Measurements from ENCODE around the gene LCP1.

Gene LCP1

DNA sequence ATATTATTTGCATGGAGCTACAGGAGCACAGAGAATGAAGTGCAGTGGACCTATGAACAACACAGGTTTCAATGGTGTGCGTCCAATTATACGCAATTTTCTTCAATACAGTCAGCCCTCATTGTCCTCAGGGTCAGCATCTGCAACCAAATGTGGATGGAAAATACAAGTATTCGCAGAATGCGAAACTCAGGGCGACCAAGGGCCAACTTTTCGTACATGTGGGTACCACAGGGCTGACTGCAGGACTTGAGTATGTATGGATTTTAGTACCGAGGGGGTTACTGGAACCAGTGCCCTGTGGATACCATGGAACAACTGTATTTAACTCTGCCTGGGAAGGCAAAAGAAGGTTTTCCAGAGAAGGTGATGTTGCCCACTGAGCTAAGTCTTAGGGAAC, 10.2 kb downstream of the LCP1 start:
- Histone ChIP-seq H3K27ac (ENCODE audit: low read depth, low read length) (no peak overlapping the region), H3K9ac (ENCODE audit: low read length in 5 of 5) (no peak overlapping the region), H3K4me1 (ENCODE audit: control insufficient read depth in 5 of 5, insufficient read depth in 5 of 5, low read length in 5 of 5) (peaks cover 0 to 66% (median 30%) of the 10 kb centered on the region in 5 donors), H3K4me3 (ENCODE audit: low read depth in 1 of 5, low read length in 5 of 5) (no peak overlapping the region), H3K9me3 (ENCODE audit: control insufficient read depth in 5 of 5, low read length in 5 of 5) (no peaks in the 10 kb centered on the region), H3K36me3 (ENCODE audit: control insufficient read depth in 5 of 5, insufficient read depth in 5 of 5, low read length in 5 of 5) (no peaks in the 10 kb centered on the region), H3K27me3 (ENCODE audit: control insufficient read depth in 5 of 5, insufficient read depth in 4 of 5, low read length in 5 of 5) (no peaks in the 10 kb centered on the region)

- Histone ChIP-seq H3K27ac (ENCODE audit: low read depth, low read length) (no peak overlapping the region), H3K4me3 (ENCODE audit: low read depth in 1 of 5, low read length in 5 of 5) (peak overlapping the region in 1 of 5 donors; percentile 12), H3K9me3 (ENCODE audit: control insufficient read depth in 5 of 5, low read length in 5 of 5) (no peaks in the 10 kb centered on the region), H3K9ac (ENCODE audit: low read length in 5 of 5) (no peak overlapping the region), H3K27me3 (ENCODE audit: control insufficient read depth in 5 of 5, insufficient read depth in 4 of 5, low read length in 5 of 5) (no peaks in the 10 kb centered on the region), H3K36me3 (ENCODE audit: control insufficient read depth in 5 of 5, insufficient read depth in 5 of 5, low read length in 5 of 5) (no peaks in the 10 kb centered on the region), H3K4me1 (ENCODE audit: control insufficient read depth in 5 of 5, insufficient read depth in 5 of 5, low read length in 5 of 5) (peaks cover 0 to 64% (median 30%) of the 10 kb centered on the region in 5 donors)
Observed at GRCh38 chr13:46171217-46171616, 10.8 kb downstream of the LCP1 start.

- Histone ChIP-seq H3K27ac (ENCODE audit: low read depth, low read length) (no peak overlapping the region), H3K4me1 (ENCODE audit: control insufficient read depth in 5 of 5, insufficient read depth in 5 of 5, low read length in 5 of 5) (peaks cover 0 to 62% (median 30%) of the 10 kb centered on the region in 5 donors), H3K9ac (ENCODE audit: low read length in 5 of 5) (no peak overlapping the region), H3K9me3 (ENCODE audit: control insufficient read depth in 5 of 5, low read length in 5 of 5) (no peaks in the 10 kb centered on the region), H3K27me3 (ENCODE audit: control insufficient read depth in 5 of 5, insufficient read depth in 4 of 5, low read length in 5 of 5) (no peaks in the 10 kb centered on the region), H3K4me3 (ENCODE audit: low read depth in 1 of 5, low read length in 5 of 5) (no peak overlapping the region), H3K36me3 (ENCODE audit: control insufficient read depth in 5 of 5, insufficient read depth in 5 of 5, low read length in 5 of 5) (no peaks in the 10 kb centered on the region)
Observed at GRCh38 chr13:46170687-46171086, 11.3 kb downstream of the LCP1 start.

GRCh38 chr13:46170268-46170667, 11.7 kb downstream of the LCP1 start:
- H3K27ac ChIP-seq (ENCODE audit: low read depth, low read length), result no peak overlapping the region
- H3K27me3 ChIP-seq (ENCODE audit: control insufficient read depth in 5 of 5, insufficient read depth in 4 of 5, low read length in 5 of 5), result no peaks in the 10 kb centered on the region
- H3K9me3 ChIP-seq (ENCODE audit: control insufficient read depth in 5 of 5, low read length in 5 of 5), result no peaks in the 10 kb centered on the region
- no peak overlapping the region for H3K4me3 ChIP-seq (ENCODE audit: low read depth in 1 of 5, low read length in 5 of 5)
- no peak overlapping the region for H3K9ac ChIP-seq (ENCODE audit: low read length in 5 of 5)
- no peaks in the 10 kb centered on the region for H3K36me3 ChIP-seq (ENCODE audit: control insufficient read depth in 5 of 5, insufficient read depth in 5 of 5, low read length in 5 of 5)
- peaks cover 0 to 61% (median 30%) of the 10 kb centered on the region in 5 donors for H3K4me1 ChIP-seq (ENCODE audit: control insufficient read depth in 5 of 5, insufficient read depth in 5 of 5, low read length in 5 of 5)

- H3K9ac ChIP-seq (ENCODE audit: low read length in 5 of 5), result no peak overlapping the region
- H3K4me3 ChIP-seq (ENCODE audit: low read depth in 1 of 5, low read length in 5 of 5), result no peak overlapping the region
- H3K9me3 ChIP-seq (ENCODE audit: control insufficient read depth in 5 of 5, low read length in 5 of 5), result no peaks in the 10 kb centered on the region
- no peaks in the 10 kb centered on the region for H3K27me3 ChIP-seq (ENCODE audit: control insufficient read depth in 5 of 5, insufficient read depth in 4 of 5, low read length in 5 of 5)
- peaks cover 0 to 61% (median 30%) of the 10 kb centered on the region in 5 donors for H3K4me1 ChIP-seq (ENCODE audit: control insufficient read depth in 5 of 5, insufficient read depth in 5 of 5, low read length in 5 of 5)
- no peak overlapping the region for H3K27ac ChIP-seq (ENCODE audit: low read depth, low read length)
- no peaks in the 10 kb centered on the region for H3K36me3 ChIP-seq (ENCODE audit: control insufficient read depth in 5 of 5, insufficient read depth in 5 of 5, low read length in 5 of 5)
Observed at GRCh38 chr13:46169758-46170157, 12.2 kb downstream of the LCP1 start.

- Histone ChIP-seq H3K9ac (ENCODE audit: low read length in 5 of 5) (no peak overlapping the region), H3K27me3 (ENCODE audit: control insufficient read depth in 5 of 5, insufficient read depth in 4 of 5, low read length in 5 of 5) (peaks cover 0 to under 1% (median 0%) of the 10 kb centered on the region in 5 donors), H3K36me3 (ENCODE audit: control insufficient read depth in 5 of 5, insufficient read depth in 5 of 5, low read length in 5 of 5) (no peaks in the 10 kb centered on the region), H3K4me1 (ENCODE audit: control insufficient read depth in 5 of 5, insufficient read depth in 5 of 5, low read length in 5 of 5) (peaks cover 0 to 58% (median 30%) of the 10 kb centered on the region in 5 donors), H3K4me3 (ENCODE audit: low read depth in 1 of 5, low read length in 5 of 5) (no peak overlapping the region), H3K9me3 (ENCODE audit: control insufficient read depth in 5 of 5, low read length in 5 of 5) (no peaks in the 10 kb centered on the region), H3K27ac (ENCODE audit: low read depth, low read length) (no peak overlapping the region)
Observed at GRCh38 chr13:46168783-46169182, 13.2 kb downstream of the LCP1 start.

DNA sequence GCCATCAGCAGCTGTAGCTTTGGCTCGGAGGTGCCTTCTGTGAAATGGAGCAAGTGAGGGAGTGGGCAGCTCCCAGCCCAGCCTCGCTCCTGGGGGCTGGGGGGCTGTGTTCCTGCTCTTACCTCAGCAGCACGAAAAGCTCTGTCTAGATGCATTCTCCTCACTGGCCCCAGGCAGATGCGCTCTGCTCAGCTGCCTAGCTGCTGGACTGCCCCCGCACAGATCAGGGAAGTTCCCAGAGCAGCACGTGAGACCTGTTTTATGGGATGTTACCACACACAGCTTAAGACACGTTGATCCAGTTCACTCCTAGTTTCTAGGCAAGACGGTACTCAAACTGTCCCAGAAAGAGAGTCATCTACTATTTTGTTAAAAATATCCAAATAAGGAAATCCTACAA, 13.6 kb downstream of the LCP1 start:
- Histone ChIP-seq H3K36me3 (ENCODE audit: control insufficient read depth in 5 of 5, insufficient read depth in 5 of 5, low read length in 5 of 5) (no peaks in the 10 kb centered on the region), H3K27me3 (ENCODE audit: control insufficient read depth in 5 of 5, insufficient read depth in 4 of 5, low read length in 5 of 5) (peaks cover 0 to 3% (median 0%) of the 10 kb centered on the region in 5 donors), H3K27ac (ENCODE audit: low read depth, low read length) (no peak overlapping the region), H3K4me3 (ENCODE audit: low read depth in 1 of 5, low read length in 5 of 5) (no peak overlapping the region), H3K9ac (ENCODE audit: low read length in 5 of 5) (no peak overlapping the region), H3K4me1 (ENCODE audit: control insufficient read depth in 5 of 5, insufficient read depth in 5 of 5, low read length in 5 of 5) (peaks cover 0 to 54% (median 30%) of the 10 kb centered on the region in 5 donors), H3K9me3 (ENCODE audit: control insufficient read depth in 5 of 5, low read length in 5 of 5) (no peaks in the 10 kb centered on the region)

GRCh38 chr13:46166947-46167610, 14.9 kb downstream of the LCP1 start:
- no peak overlapping the region for H3K9ac ChIP-seq (ENCODE audit: low read length in 5 of 5)
- no peaks in the 10 kb centered on the region for H3K36me3 ChIP-seq (ENCODE audit: control insufficient read depth in 5 of 5, insufficient read depth in 5 of 5, low read length in 5 of 5)
- H3K4me3 ChIP-seq (ENCODE audit: low read depth in 1 of 5, low read length in 5 of 5), result no peak overlapping the region
- H3K4me1 ChIP-seq (ENCODE audit: control insufficient read depth in 5 of 5, insufficient read depth in 5 of 5, low read length in 5 of 5), result peaks cover 0 to 50% (median 30%) of the 10 kb centered on the region in 5 donors
- peaks cover 0 to 3% (median 0%) of the 10 kb centered on the region in 5 donors for H3K27me3 ChIP-seq (ENCODE audit: control insufficient read depth in 5 of 5, insufficient read depth in 4 of 5, low read length in 5 of 5)
- H3K27ac ChIP-seq (ENCODE audit: low read depth, low read length), result no peak overlapping the region
- H3K9me3 ChIP-seq (ENCODE audit: control insufficient read depth in 5 of 5, low read length in 5 of 5), result no peaks in the 10 kb centered on the region

GRCh38 chr13:46166224-46166584, 15.8 kb downstream of the LCP1 start:
- Histone ChIP-seq H3K4me3 (ENCODE audit: low read depth in 1 of 5, low read length in 5 of 5) (no peak overlapping the region), H3K27me3 (ENCODE audit: control insufficient read depth in 5 of 5, insufficient read depth in 4 of 5, low read length in 5 of 5) (peaks cover 0 to 3% (median 0%) of the 10 kb centered on the region in 5 donors), H3K36me3 (ENCODE audit: control insufficient read depth in 5 of 5, insufficient read depth in 5 of 5, low read length in 5 of 5) (no peaks in the 10 kb centered on the region), H3K27ac (ENCODE audit: low read depth, low read length) (no peak overlapping the region), H3K9me3 (ENCODE audit: control insufficient read depth in 5 of 5, low read length in 5 of 5) (no peaks in the 10 kb centered on the region), H3K9ac (ENCODE audit: low read length in 5 of 5) (no peak overlapping the region), H3K4me1 (ENCODE audit: control insufficient read depth in 5 of 5, insufficient read depth in 5 of 5, low read length in 5 of 5) (peaks cover 0 to 41% (median 21%) of the 10 kb centered on the region in 5 donors)

- Histone ChIP-seq H3K9me3 (ENCODE audit: control insufficient read depth in 5 of 5, low read length in 5 of 5) (no peaks in the 10 kb centered on the region), H3K36me3 (ENCODE audit: control insufficient read depth in 5 of 5, insufficient read depth in 5 of 5, low read length in 5 of 5) (no peaks in the 10 kb centered on the region), H3K27ac (ENCODE audit: low read depth, low read length) (no peak overlapping the region), H3K4me3 (ENCODE audit: low read depth in 1 of 5, low read length in 5 of 5) (no peak overlapping the region), H3K4me1 (ENCODE audit: control insufficient read depth in 5 of 5, insufficient read depth in 5 of 5, low read length in 5 of 5) (peaks cover 0 to 36% (median 17%) of the 10 kb centered on the region in 5 donors), H3K27me3 (ENCODE audit: control insufficient read depth in 5 of 5, insufficient read depth in 4 of 5, low read length in 5 of 5) (peaks cover 0 to 3% (median 0%) of the 10 kb centered on the region in 5 donors), H3K9ac (ENCODE audit: low read length in 5 of 5) (no peak overlapping the region)
Observed at GRCh38 chr13:46165485-46166223, 16.3 kb downstream of the LCP1 start.
